HG02884 (cell line): ENCODE measurements around the gene LRP2.
"Not testable (repeated sequence)": the region's sequence is repeated elsewhere in the genome, so short reads cannot be mapped to it uniquely, and the experiment has no call there.

Experiments
- ATAC-seq: cut with Tn5 transposase; IDR thresholded peaks from one replicate; pipeline ENCODE4 v1.9.1; 2021; ENCODE audit warnings: mild to moderate bottlenecking, moderate library complexity; ENCODE audit not compliant: unreplicated experiment

The LRP2 gene

GRCh38 chr2:169348321-169349024 is 13.9 kb downstream of the LRP2 start:
- no peak for ATAC-seq

DNA sequence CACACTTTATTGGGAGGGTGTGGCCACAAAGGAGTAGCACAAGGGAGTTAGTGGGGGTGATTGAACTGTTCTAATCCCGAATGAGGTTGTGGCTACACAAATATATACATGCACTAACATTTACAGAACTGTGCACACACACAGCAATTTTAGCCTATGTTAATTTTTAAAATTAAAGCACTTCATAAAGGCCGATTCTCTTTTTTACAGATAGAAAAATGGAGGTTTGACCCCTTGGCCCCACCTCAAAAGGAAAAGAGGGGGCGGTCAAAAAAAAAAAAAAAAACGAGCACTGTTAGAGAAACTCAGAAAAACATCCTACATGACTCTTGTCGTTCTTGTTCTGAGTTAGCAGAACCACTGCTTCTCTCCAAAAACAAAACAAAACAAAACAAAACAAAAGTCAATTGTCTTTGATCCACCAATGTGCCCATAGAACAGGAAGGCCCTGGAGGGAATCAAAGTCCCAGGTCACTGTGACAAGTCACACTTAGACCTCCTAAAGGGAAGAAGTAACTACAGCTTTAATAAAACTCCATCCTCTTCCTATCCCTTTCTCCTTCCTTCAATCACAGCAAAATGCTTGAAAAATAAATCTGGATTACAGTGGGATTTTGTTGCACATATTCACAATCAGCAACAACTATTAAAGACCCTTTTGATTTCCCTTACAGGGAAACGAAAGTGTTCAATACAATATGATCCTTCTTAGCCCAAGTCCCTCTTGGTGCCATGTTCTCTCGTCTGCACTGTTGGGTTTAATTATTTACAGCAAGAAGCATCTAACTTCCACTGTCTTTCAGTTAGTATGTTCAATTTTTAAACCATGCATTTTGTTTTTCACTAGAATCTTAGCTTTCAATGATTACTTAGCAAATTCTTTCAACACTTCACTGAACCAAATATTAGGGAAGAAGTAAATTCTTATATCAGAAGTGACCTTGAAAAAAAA is 16.6 kb downstream of the LRP2 start:
- no peak for ATAC-seq

DNA sequence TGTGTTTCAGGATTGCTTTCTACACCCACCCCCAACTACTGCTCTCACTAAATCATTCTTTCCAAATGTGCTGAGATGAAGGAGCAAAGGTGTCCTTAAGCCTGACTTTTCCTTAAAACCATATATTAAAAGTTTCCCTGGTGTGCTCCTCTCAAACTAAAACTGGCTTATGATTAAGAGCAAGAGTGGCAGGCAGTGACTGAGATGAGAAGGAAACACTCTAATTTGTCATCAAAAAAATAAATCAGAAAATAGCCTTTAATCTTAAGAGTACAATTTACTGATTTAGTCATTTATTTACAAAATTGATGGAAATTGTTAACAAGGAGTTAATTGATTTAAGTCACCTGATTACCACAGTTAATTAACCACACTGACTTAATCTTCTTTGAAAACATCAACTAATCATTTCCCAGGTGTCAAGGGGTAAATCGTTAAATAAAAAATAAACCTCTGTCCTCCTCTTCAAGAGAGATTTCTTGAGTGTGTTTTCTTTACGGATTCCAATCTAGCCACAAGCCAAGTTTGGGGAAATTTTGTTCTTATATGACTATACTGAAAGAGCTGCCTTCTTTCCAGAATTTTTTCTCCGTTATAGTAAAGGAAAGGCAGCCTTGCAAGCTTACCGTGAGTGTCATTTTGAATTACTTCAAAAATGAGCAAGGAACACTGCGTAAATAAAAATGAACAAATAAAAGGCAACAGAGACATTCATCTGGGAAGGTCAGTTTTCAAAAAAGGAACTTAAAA is 17.4 kb downstream of the LRP2 start:
- ATAC-seq, result no peak

GRCh38 chr2:169343202-169343601 is 19.1 kb downstream of the LRP2 start:
- ATAC-seq, result no peak

DNA sequence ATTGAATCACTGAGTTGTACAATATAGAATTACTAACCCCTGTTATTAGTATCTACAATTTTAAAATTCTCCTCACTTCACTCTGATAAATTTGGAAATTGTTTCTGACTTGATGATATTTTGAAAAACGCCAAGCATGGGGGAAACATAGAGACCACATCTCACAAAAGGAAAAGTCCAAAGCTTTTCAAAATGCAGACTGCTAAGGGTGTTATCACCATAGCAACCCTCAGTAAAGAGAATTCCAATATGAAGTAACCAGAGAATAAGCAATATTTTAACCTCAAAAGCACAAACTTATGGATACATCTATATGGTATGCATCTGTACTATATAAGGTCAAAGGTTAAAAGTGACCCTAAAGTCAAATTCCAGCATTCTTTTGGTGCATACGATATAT is 22.7 kb downstream of the LRP2 start:
- ATAC-seq, result no peak

DNA sequence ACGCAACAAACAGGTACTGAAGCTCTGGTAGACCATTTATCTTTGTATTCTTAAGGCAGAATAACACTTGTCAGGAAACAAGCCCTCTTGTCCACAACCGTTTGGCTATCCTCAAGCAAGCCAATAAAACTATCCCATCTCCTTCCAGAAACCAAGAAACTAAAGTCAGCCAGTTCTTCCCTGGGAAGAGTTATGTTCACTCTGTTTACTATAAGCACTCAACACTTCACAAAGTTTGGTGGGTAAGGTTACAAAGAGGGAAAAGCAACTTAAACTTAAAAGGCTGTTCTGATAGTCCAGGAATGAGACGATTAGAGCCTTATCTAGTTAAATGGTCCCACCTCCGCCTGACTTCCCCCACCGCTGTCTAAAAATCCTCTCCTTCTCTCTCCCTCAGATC is 25.6 kb downstream of the LRP2 start:
- no peak for ATAC-seq

DNA sequence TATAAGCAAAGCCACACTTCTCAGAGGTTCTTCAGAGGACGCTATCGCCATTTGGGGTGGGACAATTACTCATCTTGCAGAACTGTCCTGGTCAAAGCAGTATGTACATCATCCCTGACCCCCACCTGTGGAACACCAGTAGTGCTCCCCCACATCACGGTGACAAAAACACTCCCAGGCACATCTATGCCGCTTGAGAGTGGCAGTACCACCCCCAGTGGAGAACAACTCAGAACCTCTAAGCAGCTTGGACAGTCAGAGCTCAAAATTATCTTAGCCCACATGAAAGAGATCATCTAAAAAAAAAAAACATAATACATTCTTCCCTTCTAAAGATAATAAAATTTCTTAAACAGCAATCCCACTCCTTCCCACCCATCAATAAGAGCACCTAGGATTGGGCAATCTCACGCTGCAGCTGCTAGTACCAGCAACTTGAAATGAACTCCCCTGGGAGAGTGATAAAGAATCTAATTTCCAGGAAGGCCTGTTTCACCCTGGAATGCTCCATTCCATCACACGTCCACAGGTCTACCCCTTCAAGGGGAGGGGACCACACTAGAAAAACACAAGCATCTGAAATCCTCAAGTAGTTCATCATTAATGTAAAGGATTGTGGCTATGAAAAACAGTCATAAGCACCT is 31.7 kb downstream of the LRP2 start:
- no peak for ATAC-seq

- no peak for ATAC-seq
Measured at GRCh38 chr2:169329688-169330554, 32.4 kb downstream of the LRP2 start.

DNA sequence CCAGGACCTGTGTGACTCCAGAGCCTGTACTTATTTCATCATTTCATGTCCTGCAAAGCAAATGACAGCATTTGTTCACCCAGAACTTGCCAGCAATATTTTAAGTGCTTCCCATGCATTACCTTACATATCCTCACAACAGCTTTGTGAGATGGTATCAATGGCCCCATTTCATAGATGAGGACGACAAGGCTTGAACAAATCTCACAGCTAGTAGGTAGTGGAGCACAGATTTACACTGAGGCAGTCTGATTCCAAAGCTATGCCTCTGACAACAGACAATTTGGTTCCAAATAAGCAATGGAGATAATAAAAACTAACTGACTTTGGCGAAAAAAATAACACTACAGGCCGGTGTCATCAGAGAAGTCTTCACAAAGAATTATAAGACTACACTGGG is 33.5 kb downstream of the LRP2 start:
- no peak for ATAC-seq

- ATAC-seq, result not testable (repeated sequence)
Measured at GRCh38 chr2:169327837-169328236, 34.5 kb downstream of the LRP2 start.

- not testable (repeated sequence) for ATAC-seq
Measured at GRCh38 chr2:169325886-169326285, 36.4 kb downstream of the LRP2 start.

- no peak for ATAC-seq
Measured at GRCh38 chr2:169324581-169325260, 37.6 kb downstream of the LRP2 start.

DNA sequence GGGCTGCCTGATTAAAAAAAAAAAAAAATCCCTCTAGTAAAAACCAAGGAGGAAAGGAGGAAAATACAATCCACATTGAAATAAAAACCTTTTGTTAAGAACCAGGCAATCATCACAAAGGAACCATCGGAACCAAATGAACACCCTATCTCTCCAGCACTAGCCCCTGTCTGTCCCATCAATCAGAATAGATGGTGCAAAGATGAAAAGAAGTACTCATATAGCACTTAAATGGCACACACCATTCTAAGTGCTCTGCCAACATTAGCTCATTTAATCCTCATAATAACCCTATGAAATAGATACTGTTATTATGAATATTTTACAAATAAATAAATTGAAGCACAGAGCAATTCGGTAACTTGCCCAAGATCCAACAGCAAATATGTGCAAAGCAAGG is 38.5 kb downstream of the LRP2 start:
- ATAC-seq, result no peak

GRCh38 chr2:169320561-169320960 is 41.8 kb downstream of the LRP2 start:
- no peak for ATAC-seq

- ATAC-seq, result no peak
Measured at GRCh38 chr2:169315357-169315756, 47.0 kb downstream of the LRP2 start.

DNA sequence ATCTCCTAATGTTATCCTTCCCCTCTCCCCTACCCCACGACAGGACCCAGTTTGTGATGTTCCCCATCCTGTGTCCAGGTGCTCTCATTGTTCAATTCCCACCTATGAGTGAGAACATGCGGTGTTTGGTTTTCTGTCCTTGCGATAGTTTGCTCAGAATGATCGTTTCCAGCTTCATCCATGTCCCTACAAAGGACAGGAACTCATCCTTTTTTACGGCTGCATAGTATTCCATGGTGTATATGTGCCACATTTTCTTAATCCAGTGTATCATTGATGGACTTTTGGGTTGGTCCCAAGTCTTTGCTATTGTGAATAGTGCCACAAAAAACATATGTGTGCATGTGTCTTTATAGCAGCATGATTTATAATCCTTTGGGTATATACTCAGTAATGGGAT is 54.0 kb downstream of the LRP2 start:
- not testable (repeated sequence) for ATAC-seq

GRCh38 chr2:169304689-169305088 is 57.6 kb downstream of the LRP2 start:
- ATAC-seq, result not testable (repeated sequence)

DNA sequence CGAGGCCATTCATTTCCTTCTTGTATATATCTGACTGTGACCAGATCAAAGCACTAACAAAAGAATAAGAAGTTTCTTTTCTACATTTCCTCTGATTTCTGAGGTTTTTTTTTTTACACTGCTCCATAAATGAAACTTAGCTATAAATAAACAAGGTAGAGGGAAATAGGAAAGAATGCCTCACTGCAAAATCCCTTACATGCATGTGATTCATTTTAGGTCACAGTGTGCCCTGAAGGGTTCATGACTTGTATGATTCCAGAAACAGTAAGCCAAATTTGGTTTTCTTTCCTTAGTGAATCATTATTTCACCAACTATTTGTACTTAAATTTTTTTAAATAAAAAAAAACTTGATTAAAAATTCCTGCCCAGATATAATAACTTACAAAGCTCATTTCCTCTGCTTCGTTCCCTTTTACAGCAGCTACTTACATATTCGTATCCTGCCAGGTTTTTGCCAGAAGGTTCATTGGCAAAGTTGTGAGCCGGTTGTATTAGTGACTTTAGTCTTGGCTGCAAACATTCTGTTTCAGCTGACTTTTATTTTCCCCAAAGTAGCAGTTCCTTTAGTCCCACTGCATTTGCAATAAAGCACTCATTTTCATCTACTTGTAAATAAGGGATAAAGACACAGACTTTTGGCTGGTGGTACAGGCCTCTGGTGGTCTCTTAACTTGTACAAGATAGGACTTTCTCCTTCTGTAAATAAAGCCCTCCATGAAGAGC is 58.6 kb downstream of the LRP2 start:
- no peak for ATAC-seq

GRCh38 chr2:169302364-169302763 is 60.0 kb downstream of the LRP2 start:
- ATAC-seq, result no peak
